GM19035 (cell line): ENCODE measurements around the gene ZFP36L1.

Source experiments
- ATAC-seq: cut with Tn5 transposase; IDR thresholded peaks from one replicate; pipeline ENCODE4 v1.9.1; 2021; ENCODE audit not compliant: unreplicated experiment

Gene ZFP36L1

GRCh38 chr14:68784978-68785533, 7.8 kb downstream of the ZFP36L1 start:
- ATAC-seq: no peak

DNA sequence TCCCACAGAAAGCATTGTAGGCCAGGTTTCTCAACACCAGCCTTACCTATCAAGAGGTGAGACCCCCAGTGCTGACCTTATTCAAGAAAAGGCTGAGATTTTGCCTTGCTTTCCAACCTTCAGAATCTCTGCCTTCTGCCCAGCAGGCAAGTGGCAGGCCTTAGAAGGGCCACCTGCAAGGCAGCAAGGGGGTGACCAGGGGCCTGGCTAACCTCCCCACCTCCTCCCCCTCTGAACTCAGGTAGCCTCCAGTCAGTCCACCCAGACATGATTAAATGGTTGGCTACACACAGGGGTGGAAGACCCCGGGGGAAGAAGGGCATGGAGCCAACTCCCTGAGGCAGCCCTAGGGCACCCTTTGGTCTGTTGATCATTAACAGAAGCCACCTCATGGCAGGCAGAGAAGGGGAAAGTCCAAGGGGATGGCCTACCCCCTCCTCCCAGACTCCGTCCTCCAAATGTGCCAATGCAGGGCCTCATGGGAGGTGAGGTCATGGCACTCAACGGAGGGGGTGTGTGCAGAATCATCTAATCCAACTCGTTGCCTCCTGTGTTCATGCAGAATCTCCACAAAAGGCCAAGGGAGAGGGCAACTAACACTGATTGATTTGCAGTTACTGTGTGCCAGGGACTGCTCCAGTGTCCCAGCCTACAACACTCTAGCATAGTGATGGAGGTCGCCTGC, 8.5 kb downstream of the ZFP36L1 start:
- no peak for ATAC-seq

DNA sequence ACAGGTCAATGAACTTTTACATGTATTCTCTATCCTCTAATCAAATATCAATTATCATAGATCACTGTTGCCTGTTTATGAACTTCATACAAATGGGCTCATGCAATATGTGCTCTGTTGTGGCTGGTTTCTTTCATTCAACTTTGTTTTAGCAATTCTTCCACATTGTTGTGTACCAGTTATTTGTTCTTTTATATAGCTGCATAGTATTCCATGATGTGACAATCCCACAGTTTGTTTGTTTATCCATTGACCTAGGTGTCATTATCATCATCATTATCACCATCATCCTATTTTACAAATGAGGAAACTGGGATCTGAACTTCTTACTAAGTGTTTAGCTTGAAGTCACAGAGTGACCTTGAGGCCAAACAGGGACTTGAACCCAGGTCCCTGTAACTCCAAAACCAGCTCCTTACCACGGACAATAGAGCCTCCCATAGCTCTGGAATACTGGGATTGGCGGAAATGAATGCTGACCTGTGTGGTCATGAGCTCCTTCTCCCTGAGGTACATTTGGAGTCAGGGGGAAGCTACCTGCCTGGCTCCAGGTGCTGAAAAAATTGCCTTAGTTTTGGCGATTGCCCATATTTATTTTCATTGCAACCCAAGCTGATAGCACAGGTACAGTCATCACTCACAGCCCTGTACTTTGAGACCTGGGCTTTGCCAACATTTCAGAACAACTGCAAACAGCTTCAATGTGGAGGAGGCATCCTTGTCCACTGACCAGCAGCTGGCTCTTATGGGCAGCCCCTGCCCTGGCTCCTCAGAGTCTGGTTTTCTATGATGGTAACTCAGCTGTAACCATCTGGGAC, 9.2 kb downstream of the ZFP36L1 start:
- no peak for ATAC-seq

DNA sequence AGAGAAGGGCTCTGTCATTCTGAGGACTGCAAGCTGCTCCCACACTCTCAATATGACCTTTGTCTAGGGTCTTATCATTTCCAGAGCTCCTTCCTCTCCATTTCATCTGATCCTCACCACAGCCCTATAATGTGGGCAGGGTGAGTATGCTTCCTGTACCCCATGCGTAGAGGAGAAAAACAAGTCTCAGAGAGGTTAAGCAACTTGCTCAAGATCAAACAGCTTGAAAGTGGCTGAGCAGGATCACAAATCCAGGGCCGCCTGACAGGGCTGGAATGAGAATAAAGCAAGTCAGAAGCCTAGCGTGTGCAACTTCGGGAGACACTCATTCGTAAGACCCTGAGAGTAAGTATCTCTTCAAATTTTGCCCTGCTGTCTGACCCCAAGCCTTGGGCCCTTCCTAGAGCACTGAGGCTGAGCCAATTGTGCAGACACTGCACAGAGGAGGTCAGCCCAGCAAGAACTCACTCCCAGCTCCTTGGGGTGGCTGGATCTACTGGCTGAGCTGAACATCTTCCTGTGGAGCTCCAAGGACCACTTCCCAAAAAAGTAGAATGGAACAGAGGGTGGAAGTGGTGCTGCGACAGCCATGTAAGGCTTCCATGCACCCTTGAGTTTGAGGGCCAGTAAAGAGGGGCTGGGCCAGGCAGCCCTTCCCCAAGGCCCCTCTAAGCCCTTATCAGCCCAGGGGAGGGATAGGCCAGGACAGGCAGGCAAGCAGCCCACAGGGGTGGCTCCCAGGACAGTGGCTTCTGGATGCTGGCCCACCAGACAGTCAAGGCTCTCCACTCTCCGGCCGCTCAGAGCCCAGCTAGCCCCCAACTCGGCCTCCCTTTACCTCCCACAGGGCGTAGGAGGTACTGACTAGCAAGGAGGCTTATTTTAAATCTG, 10.5 kb downstream of the ZFP36L1 start:
- ATAC-seq: no peak

- ATAC-seq: no peak
Observed at GRCh38 chr14:68781161-68782021, 11.5 kb downstream of the ZFP36L1 start.

GRCh38 chr14:68780358-68781160, 12.3 kb downstream of the ZFP36L1 start:
- no peak for ATAC-seq

DNA sequence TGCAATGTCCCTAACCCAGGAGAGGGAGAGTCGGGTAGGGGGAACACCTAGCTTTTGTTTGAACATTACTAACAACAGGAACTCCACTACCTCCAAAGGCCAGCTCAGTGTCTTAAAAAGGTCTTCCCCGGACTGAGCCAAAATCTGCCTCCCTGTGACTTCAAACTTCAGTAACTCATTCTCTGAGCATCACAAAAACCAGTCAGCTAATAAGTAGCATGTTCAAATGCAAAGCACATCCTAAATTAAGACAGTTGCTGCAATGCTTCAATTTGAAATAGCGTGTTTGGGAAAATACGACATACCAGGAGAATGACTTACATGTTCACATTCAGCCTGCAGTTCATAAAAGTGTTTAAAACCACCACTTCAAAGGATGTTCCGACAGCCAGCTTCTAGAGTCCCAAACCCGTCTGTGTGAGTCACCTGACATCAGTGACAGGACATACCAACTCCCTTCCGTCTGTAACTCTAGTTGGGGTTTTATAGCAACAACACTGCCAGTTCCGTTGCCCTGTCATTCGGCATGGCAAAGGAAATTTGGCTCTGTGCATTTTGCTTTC, 13.0 kb downstream of the ZFP36L1 start:
- no peak for ATAC-seq

GRCh38 chr14:68777644-68778043, 15.2 kb downstream of the ZFP36L1 start:
- ATAC-seq: no peak

- no peak for ATAC-seq
Observed at GRCh38 chr14:68775614-68776126, 17.2 kb downstream of the ZFP36L1 start.

DNA sequence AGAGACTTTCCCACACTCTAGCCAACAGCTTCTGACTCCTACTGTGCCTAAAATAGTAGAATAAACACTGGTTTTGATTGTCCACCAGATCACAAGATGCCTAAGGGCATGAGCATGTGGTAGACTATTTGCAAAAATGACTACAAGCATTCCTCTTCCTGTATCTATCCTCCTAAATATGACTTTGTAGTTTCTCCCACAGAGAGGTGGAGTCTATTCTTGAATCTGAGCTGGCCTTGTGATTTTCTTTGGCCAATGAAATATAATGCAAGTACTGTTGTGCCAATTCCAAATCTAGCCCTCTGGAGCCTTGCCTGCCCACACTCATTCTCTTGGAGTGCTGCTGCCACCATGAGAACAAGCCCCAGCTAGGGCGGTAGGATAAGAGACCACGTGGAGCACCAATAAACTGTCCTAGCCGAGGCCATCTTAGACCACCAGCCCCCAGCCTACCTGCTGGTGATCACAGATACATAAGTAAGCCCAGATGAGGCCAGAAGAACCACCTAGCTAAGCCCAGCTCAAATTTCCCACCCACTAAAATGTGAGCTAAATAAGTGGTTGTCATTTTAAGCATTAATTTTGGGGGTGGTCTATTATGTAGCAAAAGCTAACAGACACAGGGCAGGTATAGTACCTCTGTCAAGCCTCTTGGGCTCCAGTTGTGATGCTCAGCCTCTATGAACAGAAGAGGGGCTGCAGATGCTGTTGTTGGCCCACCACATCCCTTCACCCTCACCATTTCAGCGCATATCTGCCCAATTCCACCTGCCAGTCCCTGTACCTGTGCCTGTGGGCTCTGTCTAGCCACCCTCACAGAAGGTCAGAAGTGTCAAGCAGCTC, 17.9 kb downstream of the ZFP36L1 start:
- ATAC-seq: no peak

GRCh38 chr14:68772761-68773381, 20.0 kb downstream of the ZFP36L1 start:
- no peak for ATAC-seq

DNA sequence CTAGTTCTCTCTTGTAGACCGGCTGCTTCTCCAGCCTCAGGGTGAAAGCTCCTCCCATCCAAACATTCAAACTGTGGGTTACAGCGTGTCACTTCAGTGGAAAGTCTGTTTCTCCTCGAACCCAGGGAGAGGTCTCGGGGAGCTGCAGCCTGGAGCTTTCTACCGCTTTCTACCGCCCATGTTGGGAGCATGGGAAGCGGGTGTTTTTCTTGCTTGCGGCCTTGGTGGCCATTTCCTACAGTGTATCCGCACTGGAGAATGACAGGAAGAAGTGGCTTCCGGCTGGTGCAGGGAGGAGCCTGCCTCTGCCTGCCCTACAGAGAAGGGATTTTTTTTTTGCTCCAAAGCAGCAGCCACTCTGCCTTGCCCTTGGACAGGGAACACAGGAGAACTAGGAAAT, 21.2 kb downstream of the ZFP36L1 start:
- ATAC-seq: no peak

GRCh38 chr14:68770553-68771286, 22.1 kb downstream of the ZFP36L1 start:
- ATAC-seq: no peak

DNA sequence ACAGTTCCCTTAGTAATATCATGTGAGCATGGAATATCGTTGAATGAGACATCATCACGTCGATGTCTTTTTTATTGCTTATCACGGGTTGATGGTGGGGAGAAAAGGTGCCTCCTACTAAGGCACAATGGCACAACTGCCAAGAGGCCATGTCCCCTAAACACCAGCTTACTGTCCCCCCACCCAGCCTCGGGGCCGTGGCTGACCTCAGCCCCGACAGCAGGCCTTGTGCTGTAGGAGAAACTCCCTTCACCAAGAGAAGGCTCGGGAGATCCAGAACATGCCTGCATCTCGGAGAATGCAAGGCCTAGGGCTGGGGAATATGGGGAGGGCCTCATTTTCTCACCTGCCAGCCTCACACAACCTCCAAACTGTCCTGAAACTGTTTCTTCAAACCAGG, 22.8 kb downstream of the ZFP36L1 start:
- ATAC-seq: no peak

DNA sequence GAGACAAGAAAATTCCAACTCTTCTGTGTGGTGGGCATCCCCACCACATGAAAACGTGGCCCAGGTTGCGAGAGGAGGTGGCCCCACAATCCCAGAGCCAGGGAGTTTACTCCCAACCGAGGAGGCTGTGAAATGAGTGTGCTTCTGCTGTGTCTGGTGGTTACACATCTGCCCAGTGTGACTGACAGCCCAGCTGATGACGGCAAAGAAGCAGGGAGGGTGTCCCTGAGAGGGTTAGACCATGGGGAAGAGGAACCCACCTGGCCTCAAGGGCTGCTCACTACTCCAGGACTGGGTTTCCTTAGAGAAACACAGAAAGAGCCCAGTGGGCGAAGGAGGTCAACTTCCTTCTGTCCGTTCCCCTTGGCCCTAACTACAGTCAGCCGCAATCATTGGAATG, 24.6 kb downstream of the ZFP36L1 start:
- no peak for ATAC-seq

GRCh38 chr14:68767248-68767645, 25.6 kb downstream of the ZFP36L1 start:
- no peak for ATAC-seq
